Skeletal muscle satellite cell (primary cell): Measurements from ENCODE around the gene PTPRG.

Experiments
- H3K27me3 ChIP-seq: 2 replicates; pipeline ENCODE4 v1.7.0; 2013; ENCODE audit warnings: low read length; ENCODE audit not compliant: control insufficient read depth, insufficient read depth
- H3K36me3 ChIP-seq: 2 replicates; pipeline ENCODE4 v1.7.0; 2013; ENCODE audit warnings: mild to moderate bottlenecking, control low read depth, low read length; ENCODE audit not compliant: insufficient read depth
- H3K4me1 ChIP-seq: 2 replicates; pipeline ENCODE4 v1.7.0; 2013; ENCODE audit warnings: low read length; ENCODE audit not compliant: control insufficient read depth, insufficient read depth
- H3K4me2 ChIP-seq: 2 replicates; pipeline ENCODE4 v1.7.0; 2013; ENCODE audit warnings: mild to moderate bottlenecking, low read length
- H3K4me3 ChIP-seq: 2 replicates; pipeline ENCODE4 v1.7.0; 2013; ENCODE audit warnings: low read length
- H3K9ac ChIP-seq: 2 replicates; pipeline ENCODE4 v1.7.0; 2013; ENCODE audit warnings: mild to moderate bottlenecking, low read depth, low read length, moderate library complexity
- H3K9me3 ChIP-seq: replicated peaks from 2 replicates; pipeline ENCODE4 v1.7.0; 2013; ENCODE audit warnings: mild to moderate bottlenecking, control low read depth, low read length

Gene PTPRG

DNA sequence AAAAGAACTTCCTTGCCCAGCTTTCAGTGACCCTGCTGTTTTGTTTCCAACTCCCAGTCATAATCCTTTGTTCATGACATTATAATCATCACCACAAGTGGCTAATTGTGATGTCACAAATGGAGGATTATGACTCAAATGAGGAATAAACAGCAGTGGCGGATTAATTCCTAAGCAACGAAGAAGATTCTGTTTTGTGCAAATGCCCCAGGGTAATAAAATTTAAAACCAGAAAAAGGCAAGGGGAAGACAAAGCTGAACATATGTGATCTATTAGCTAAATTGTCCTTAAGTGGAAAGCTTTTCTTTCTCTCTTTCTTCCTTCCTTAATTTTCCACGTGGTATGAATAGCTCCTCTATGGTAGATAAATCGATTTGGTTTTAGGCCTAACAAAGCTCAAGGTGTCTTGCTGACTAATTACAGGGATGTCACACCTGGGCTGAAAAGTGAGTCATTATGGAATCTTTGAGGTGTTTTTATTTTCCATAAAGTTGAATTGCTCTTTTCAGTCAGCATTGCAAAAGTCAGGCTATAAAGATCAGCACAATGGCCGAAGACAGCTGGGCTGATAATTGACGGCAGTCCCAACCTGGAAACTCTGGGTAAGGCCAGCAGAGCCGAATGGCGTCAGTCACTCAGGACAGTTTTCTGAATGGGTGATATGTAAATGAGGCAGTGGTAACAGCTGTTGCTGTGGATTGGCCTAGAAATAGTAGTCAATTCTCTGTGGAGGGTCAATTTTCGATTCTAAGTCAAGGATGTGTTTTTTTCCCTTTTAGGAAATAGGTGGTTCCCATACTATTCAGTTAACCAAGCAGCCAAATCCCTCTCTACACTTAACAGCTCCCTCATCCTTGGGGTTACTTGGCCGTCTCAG is 121.5 kb downstream of the PTPRG start:
- H3K9ac ChIP-seq, result peak overlapping the region; percentile 2
- peaks cover 29% of the 10 kb centered on the region for H3K4me1 ChIP-seq
- H3K27me3 ChIP-seq, result no peaks in the 10 kb centered on the region
- H3K36me3 ChIP-seq, result no peaks in the 10 kb centered on the region
- H3K4me3 ChIP-seq, result no peak overlapping the region
- H3K9me3 ChIP-seq, result no peaks in the 10 kb centered on the region
- peak overlapping the region; percentile 5 for H3K4me2 ChIP-seq

DNA sequence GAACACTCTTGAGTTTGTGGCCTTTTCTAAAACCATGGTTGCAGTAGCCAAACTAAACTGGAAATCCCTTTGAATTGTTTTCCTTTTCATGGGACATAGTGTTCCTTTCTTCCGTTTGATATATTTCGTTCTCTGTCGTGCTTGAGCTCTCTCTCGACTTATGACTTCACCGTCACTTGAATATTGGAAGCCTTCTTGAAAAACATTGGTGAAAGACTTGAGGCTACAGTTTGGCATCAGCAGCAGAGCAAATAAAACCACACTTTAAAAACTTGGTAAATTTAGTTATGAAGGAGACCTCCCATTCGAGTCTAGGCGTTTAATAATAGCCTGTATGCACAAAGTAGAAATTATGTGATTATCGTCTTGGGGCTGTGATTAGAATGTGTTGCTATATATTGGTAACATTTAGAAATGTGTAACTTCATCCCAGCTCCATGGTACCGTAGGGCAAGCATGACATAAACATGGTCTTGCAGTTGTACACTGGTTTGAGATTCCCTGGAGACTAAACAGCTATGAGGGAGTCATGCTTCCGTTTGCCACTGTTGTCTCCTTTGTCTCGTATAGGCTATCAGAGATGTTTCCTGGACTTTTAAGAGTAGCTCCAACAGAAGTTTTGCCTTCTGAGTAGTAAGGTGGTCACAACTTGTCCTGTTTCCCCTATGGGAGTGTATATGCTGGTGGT is 122.3 kb downstream of the PTPRG start:
- Histone ChIP-seq H3K9me3 (no peaks in the 10 kb centered on the region), H3K4me1 (peaks cover 29% of the 10 kb centered on the region), H3K27me3 (no peaks in the 10 kb centered on the region), H3K4me3 (no peak overlapping the region), H3K9ac (no peak overlapping the region), H3K4me2 (peak overlapping the region; percentile 5), H3K36me3 (no peaks in the 10 kb centered on the region)

DNA sequence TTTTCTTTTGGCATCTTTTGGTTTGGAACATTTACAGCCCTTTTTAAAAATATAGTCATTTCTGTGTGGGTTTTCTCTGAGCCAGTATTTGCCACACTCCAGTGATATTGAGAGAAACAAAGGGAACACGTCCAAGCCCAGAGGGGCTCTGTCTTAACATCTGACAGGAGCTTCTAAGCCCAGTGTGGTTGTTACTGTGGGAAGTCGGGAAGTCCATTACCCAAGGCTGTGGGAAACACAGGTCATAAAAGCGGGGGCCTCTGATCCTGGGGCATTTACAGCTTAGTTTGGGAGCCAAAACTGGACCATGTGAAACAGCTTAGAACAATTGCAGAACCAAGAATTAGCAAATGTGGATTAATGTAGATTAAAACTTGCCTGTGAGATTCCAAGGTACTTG is 123.0 kb downstream of the PTPRG start:
- Histone ChIP-seq H3K4me2 (no peak overlapping the region), H3K27me3 (no peaks in the 10 kb centered on the region), H3K4me3 (no peak overlapping the region), H3K36me3 (no peaks in the 10 kb centered on the region), H3K4me1 (peaks cover 29% of the 10 kb centered on the region), H3K9me3 (no peaks in the 10 kb centered on the region), H3K9ac (no peak overlapping the region)

DNA sequence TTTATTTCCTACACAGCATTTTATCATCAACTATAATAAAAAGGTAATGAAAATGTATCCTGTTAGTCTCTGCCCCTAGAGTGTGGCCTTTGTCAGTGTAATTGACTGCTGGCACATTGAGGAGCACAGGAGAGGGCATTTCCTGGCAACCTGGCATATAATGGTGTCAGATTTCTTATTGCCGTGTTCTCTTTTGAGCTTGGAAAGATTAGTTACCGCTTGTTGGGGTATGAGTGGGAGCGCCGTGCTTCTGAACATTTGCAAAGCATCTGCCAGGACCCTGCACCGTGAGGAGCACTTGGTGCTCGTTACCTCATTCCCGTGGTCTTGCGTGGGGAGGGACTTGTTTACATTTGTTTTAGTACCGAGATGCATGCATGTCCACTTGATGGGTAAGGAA is 124.4 kb downstream of the PTPRG start:
- Histone ChIP-seq H3K4me3 (no peak overlapping the region), H3K36me3 (no peaks in the 10 kb centered on the region), H3K9ac (no peak overlapping the region), H3K27me3 (no peaks in the 10 kb centered on the region), H3K4me1 (peaks cover 29% of the 10 kb centered on the region), H3K4me2 (no peak overlapping the region), H3K9me3 (no peaks in the 10 kb centered on the region)

DNA sequence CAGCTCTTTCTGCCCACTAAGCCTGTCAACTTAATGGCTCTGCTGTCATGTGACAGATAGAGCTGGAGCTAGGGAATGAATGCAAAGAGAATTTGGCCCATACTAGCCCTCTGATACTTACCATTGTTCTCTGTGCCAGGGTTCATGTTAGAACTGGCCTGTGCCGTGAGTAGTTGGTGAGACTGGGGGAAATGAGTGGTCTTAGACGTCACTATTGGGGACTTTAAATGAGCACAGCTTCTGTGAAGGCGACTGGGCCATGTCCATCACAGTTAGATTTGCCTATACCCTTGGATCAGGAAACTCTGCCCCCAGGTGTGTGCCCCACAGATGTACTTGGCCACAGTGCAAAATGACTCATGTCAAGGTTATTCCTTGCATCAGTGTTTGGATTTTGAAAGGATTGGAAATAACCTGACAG is 124.9 kb downstream of the PTPRG start:
- H3K4me2 ChIP-seq, result no peak overlapping the region
- H3K9me3 ChIP-seq, result no peaks in the 10 kb centered on the region
- H3K36me3 ChIP-seq, result no peaks in the 10 kb centered on the region
- no peak overlapping the region for H3K9ac ChIP-seq
- peaks cover 29% of the 10 kb centered on the region for H3K4me1 ChIP-seq
- no peaks in the 10 kb centered on the region for H3K27me3 ChIP-seq
- no peak overlapping the region for H3K4me3 ChIP-seq

DNA sequence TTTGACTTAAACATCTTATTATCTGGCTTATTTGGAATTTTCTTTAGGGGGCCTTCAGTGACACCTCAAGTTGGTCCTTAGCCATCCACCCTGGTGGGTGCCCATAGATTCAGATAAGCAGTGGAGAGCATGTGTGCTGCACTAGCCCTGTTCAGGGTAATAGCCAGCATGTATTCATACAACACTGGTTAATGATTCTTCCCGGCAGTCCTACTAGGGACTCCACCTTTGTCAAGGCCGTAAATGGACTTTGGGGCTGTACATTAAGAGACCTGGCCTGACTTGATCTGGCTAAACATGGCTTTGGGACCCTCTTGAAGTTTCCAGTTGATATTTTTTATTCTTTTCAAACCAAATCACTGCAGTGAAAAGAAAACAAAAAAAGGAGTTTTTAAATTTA is 125.8 kb downstream of the PTPRG start:
- H3K36me3 ChIP-seq, result no peaks in the 10 kb centered on the region
- H3K9me3 ChIP-seq, result no peaks in the 10 kb centered on the region
- no peak overlapping the region for H3K4me3 ChIP-seq
- H3K4me1 ChIP-seq, result peaks cover 29% of the 10 kb centered on the region
- no peaks in the 10 kb centered on the region for H3K27me3 ChIP-seq
- no peak overlapping the region for H3K9ac ChIP-seq
- H3K4me2 ChIP-seq, result no peak overlapping the region

DNA sequence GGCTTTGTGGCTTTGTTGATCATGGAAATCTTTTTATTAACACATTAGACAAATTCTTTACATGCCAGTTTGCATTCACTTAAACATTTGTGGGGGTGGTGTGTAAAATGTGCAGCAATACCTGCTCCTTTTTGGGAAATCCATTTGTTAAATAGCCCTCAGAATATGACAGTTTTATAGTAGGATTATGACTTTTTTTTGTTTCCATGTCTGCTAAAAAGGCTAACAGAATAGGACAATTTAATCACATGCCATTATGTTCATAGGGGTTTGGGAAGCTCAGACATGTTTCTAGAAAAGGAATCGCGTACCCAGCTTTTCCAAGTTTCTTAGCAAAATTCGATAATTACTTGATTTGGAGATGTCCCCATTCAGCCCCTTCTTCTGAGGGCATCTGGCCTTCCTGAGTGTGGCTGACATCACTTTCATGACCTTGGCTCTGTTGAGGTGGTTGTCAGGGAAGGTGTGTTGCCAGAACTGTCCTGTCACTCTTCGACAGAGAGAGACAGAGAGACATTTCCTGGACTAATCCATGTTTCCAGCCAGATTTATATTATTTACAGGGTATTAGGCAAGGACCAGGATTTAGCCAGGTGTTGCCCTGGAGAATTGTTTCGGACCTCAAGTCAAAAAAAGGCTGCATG is 126.4 kb downstream of the PTPRG start:
- H3K9me3 ChIP-seq, result no peaks in the 10 kb centered on the region
- peaks cover 24% of the 10 kb centered on the region for H3K4me1 ChIP-seq
- H3K27me3 ChIP-seq, result no peaks in the 10 kb centered on the region
- no peak overlapping the region for H3K4me3 ChIP-seq
- no peak overlapping the region for H3K4me2 ChIP-seq
- no peaks in the 10 kb centered on the region for H3K36me3 ChIP-seq
- H3K9ac ChIP-seq, result no peak overlapping the region

DNA sequence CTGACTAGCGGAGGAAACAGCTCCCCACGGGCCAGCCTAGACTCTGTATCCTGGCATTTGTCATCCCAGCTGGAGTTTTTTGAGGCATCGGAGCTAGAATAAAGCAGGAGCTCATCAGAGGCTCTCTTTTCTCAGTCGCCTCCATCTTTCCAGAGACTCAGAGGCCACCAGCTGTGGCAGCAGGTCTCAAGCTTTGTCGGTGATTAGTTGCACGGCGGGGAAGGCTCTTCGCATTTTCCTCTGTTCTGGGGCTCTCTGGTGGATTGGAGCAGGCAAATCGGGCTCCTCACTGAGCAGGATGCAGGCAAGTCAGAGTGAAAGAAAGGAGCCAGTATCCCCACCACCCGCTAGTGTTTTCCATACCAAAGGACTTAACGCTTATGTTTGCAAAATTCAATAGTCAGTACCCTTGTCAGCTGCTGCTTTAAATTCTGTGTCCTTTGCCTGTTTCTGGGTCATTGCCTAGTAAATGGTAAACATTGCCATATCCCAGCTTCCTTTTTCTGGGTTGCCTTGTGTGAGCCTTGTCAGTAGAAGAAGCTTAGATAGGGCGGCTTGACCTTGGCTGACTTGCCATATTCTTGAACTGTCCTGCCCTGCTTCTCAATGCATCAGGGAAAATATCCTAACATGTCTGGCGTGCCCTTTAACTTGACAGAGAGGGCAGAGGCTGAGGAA is 127.1 kb downstream of the PTPRG start:
- H3K36me3 ChIP-seq, result no peaks in the 10 kb centered on the region
- H3K9me3 ChIP-seq, result no peaks in the 10 kb centered on the region
- peaks cover 17% of the 10 kb centered on the region for H3K4me1 ChIP-seq
- H3K4me3 ChIP-seq, result no peak overlapping the region
- no peaks in the 10 kb centered on the region for H3K27me3 ChIP-seq
- no peak overlapping the region for H3K9ac ChIP-seq
- no peak overlapping the region for H3K4me2 ChIP-seq

DNA sequence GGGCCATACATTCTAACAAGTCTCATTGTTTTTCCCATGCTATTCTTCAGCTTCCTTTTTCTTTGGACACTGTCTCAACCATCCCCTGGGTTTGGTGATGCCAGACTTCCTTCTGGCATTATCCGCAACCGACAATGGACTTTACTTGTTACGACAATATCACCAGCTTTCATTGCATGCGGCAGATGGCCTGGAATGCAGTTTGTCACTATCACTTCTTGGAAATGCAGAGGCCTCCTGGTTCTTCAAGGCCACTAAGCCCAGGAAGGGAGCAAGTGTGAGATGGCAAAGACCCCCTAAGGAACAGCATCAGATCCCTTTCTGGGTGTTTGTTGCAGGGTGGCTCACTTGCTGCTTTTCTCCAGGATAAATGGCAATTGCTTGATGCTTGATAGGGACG is 128.6 kb downstream of the PTPRG start:
- H3K4me2 ChIP-seq, result no peak overlapping the region
- no peaks in the 10 kb centered on the region for H3K9me3 ChIP-seq
- no peak overlapping the region for H3K9ac ChIP-seq
- no peak overlapping the region for H3K4me3 ChIP-seq
- peaks cover 11% of the 10 kb centered on the region for H3K4me1 ChIP-seq
- H3K27me3 ChIP-seq, result no peaks in the 10 kb centered on the region
- no peaks in the 10 kb centered on the region for H3K36me3 ChIP-seq

DNA sequence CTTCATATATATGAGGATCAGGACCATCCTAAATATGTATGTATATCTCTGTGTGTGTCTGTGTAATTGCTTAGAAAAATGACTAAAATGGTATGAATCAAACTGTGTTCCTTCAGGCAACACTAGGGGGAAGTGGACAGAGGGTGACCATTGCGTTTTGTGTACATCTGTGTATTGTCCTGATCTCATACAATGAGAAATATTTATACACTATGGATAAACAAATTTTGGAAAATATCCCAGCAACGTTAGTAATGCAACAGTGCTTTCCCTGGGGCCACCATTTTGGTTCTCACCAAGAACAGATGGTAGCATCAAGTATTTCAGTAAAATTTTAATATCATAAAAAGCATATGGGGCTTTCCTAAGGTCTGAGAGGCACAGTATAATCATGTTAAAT is 130.1 kb downstream of the PTPRG start:
- Histone ChIP-seq H3K4me1 (no peaks in the 10 kb centered on the region), H3K9me3 (no peaks in the 10 kb centered on the region), H3K36me3 (no peaks in the 10 kb centered on the region), H3K4me3 (no peak overlapping the region), H3K27me3 (no peaks in the 10 kb centered on the region), H3K9ac (no peak overlapping the region), H3K4me2 (no peak overlapping the region)

DNA sequence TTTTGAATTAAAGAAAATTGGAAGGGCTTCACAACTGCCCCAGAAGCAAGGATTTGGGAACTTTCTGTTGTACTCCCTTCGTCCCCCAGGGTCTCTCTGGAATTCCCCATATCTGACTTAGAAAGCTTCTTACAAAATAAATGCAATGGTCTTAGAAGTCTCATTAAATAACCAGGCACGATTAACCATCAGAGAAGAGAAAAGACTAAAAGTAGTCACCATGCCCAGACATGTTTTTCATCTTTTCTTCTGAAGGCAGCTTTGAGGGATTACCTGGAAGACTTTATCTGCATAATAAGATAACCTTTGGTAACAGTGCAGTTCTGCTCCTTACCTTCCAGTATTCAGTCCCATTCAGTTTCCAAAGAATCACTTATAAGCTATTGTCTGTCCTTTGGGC is 135.9 kb downstream of the PTPRG start:
- Histone ChIP-seq H3K4me3 (no peak overlapping the region), H3K27me3 (no peaks in the 10 kb centered on the region), H3K36me3 (no peaks in the 10 kb centered on the region), H3K9ac (no peak overlapping the region), H3K9me3 (no peaks in the 10 kb centered on the region), H3K4me1 (no peaks in the 10 kb centered on the region), H3K4me2 (no peak overlapping the region)
